Measurements from ENCODE around the gene ADAMTS5. TPM values are rescaled to one million over a fixed set of nuclear protein-coding genes. Genes with fewer than 3 reads are reported as not detected.

The ADAMTS5 gene
- total RNA-seq, 4 donors from 2014 or later: 6.6 to 12.9 (median 8.9) TPM

- 58 to 68% methylated on average over 1 of the region's 1 CpG for WGBS, 2 donors (ENCODE audit: low coverage in 1 of 2)
- in situ Hi-C loops (cut with MboI; ENCODE audit: low pct_ligation_motif_present in 1 of 4, low pct_unique_long_range_greater_than_20kb in 1 of 4, low sequenced_read_pairs in 3 of 4): no loop called here
- H3K27me3 ChIP-seq: no peaks in the 10 kb centered on the region
These were observed 74.7 kb downstream of the ADAMTS5 start for GRCh38 chr21:26892151-26892550.

GRCh38 chr21:26888931-26889330 is 78.0 kb downstream of the ADAMTS5 start:
- H3K4me3 ChIP-seq: no peak overlapping the region
- no peaks in the 10 kb centered on the region for H3K27me3 ChIP-seq
- TF ChIP-seq EP300 (IDR thresholded peaks at IDR 0.05; ENCODE audit: low read depth) (no peak), POLR2A (IDR thresholded peaks at IDR 0.05) (no peak), POLR2AphosphoS5 (IDR thresholded peaks at IDR 0.05) (no peak), CTCF (IDR thresholded peaks at IDR 0.05) (no peak)
- no peaks in the 10 kb centered on the region for H3K9me3 ChIP-seq
- intact Hi-C loops (cut with DNase I; ENCODE audit: low total_unique reads): no loop called here
- no peak overlapping the region for H3K27ac ChIP-seq
- H3K36me3 ChIP-seq: no peaks in the 10 kb centered on the region
- WGBS, 2 donors (ENCODE audit: low coverage in 1 of 2): 65 to 67% methylated on average over 3 to 5 of the region's 5 CpGs
- DNase-seq: no peak
- in situ Hi-C loops (cut with MboI; ENCODE audit: low pct_ligation_motif_present in 1 of 4, low pct_unique_long_range_greater_than_20kb in 1 of 4, low sequenced_read_pairs in 3 of 4): no loop called here
- H3K4me1 ChIP-seq: no peaks in the 10 kb centered on the region

More at GRCh38 chr21:26892151-26892550, 74.7 kb downstream of the ADAMTS5 start:
- no peak for TF ChIP-seq POLR2A (IDR thresholded peaks at IDR 0.05)
- TF ChIP-seq CTCF (IDR thresholded peaks at IDR 0.05): no peak
- no peak for TF ChIP-seq EP300 (IDR thresholded peaks at IDR 0.05; ENCODE audit: low read depth)
- TF ChIP-seq POLR2AphosphoS5 (IDR thresholded peaks at IDR 0.05): no peak
- no peak for DNase-seq
- intact Hi-C loops (cut with DNase I; ENCODE audit: low total_unique reads): no loop called here
- Histone ChIP-seq H3K4me3 (no peak overlapping the region), H3K27ac (no peak overlapping the region), H3K9me3 (no peaks in the 10 kb centered on the region), H3K36me3 (no peaks in the 10 kb centered on the region), H3K4me1 (no peaks in the 10 kb centered on the region)

GRCh38 chr21:26888256-26888655 is 78.6 kb downstream of the ADAMTS5 start:
- intact Hi-C loops (cut with DNase I; ENCODE audit: low total_unique reads): no loop called here
- Histone ChIP-seq H3K4me3 (no peak overlapping the region), H3K27me3 (no peaks in the 10 kb centered on the region), H3K36me3 (no peaks in the 10 kb centered on the region), H3K4me1 (no peaks in the 10 kb centered on the region), H3K9me3 (no peaks in the 10 kb centered on the region), H3K27ac (no peak overlapping the region)
- TF ChIP-seq POLR2AphosphoS5 (IDR thresholded peaks at IDR 0.05) (no peak), POLR2A (IDR thresholded peaks at IDR 0.05) (no peak), EP300 (IDR thresholded peaks at IDR 0.05; ENCODE audit: low read depth) (no peak), CTCF (IDR thresholded peaks at IDR 0.05) (no peak)
- DNase-seq: no peak
- in situ Hi-C loops (cut with MboI; ENCODE audit: low pct_ligation_motif_present in 1 of 4, low pct_unique_long_range_greater_than_20kb in 1 of 4, low sequenced_read_pairs in 3 of 4): no loop called here

GRCh38 chr21:26887251-26887650 is 79.6 kb downstream of the ADAMTS5 start:
- Histone ChIP-seq H3K36me3 (no peaks in the 10 kb centered on the region), H3K27me3 (no peaks in the 10 kb centered on the region), H3K9me3 (no peaks in the 10 kb centered on the region), H3K27ac (no peak overlapping the region), H3K4me1 (no peaks in the 10 kb centered on the region), H3K4me3 (no peak overlapping the region)
- TF ChIP-seq EP300 (IDR thresholded peaks at IDR 0.05; ENCODE audit: low read depth) (no peak), CTCF (IDR thresholded peaks at IDR 0.05) (no peak), POLR2A (IDR thresholded peaks at IDR 0.05) (no peak), POLR2AphosphoS5 (IDR thresholded peaks at IDR 0.05) (no peak)
- in situ Hi-C loops (cut with MboI; ENCODE audit: low pct_ligation_motif_present in 1 of 4, low pct_unique_long_range_greater_than_20kb in 1 of 4, low sequenced_read_pairs in 3 of 4): no loop called here
- intact Hi-C loops (cut with DNase I; ENCODE audit: low total_unique reads): no loop called here
- WGBS, 2 donors (ENCODE audit: low coverage in 1 of 2): 29 to 58% methylated on average over 3 of the region's 3 CpGs
- no peak for DNase-seq
